ENCODE data around the gene RNU5B-1.
"Not testable (repeated sequence)": the region's sequence is repeated elsewhere in the genome, so short reads cannot be mapped to it uniquely, and the experiment has no call there.

Gene RNU5B-1

DNA sequence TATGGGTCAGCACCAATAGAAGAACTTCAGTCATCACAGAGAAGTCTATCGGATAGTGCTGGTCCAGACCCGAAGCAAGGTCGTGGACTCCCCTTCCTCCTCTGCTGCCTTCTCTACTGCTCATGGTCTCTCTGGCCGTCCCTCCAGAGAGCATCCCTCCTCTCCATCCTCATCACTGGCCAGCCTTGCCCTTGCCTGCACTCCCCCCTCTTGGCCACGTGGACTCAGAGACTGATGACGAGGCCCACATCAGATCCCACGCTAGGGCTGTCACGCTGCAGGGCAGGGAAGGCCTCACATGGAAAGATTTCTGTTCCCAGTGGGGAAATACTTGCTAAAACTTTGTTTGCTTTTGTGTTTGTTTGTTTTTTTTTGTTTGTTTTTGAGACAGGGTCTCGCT is 38.0 kb downstream of the RNU5B-1 start:
- DNase-seq (ENCODE audit: low read depth in 1 of 2, low spot score in 1 of 2) = no peak

DNA sequence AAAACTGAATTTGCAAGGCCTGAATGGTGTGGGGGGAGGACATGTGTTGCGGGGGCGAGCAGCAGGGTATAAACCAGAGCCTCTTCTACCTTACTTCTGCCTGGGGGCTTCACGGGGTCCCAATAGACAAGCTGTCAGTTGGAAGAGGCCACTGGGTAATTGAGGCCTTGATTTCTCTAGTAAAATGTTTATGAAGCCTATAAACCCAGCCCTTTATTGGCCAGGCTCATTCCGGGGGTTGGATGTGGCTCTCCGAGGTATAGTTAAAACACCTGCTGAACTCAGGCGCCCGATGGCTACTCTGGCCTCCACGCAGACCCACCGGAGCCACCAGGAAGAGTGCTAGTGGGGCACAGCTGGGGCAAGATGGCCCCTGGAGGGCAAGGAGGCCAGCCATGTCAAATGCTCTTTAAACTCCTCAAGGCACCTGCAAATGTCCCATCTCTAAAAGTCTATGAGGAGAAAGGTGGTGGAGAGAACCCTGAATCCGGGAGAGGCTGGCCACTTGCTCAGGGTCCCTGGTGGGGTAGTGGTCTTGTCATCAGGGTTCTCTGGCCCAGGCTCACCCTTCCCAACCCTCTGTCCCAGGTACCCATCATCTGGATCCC is 39.0 kb downstream of the RNU5B-1 start:
- no peak for DNase-seq (ENCODE audit: low read depth in 1 of 2, low spot score in 1 of 2)

DNA sequence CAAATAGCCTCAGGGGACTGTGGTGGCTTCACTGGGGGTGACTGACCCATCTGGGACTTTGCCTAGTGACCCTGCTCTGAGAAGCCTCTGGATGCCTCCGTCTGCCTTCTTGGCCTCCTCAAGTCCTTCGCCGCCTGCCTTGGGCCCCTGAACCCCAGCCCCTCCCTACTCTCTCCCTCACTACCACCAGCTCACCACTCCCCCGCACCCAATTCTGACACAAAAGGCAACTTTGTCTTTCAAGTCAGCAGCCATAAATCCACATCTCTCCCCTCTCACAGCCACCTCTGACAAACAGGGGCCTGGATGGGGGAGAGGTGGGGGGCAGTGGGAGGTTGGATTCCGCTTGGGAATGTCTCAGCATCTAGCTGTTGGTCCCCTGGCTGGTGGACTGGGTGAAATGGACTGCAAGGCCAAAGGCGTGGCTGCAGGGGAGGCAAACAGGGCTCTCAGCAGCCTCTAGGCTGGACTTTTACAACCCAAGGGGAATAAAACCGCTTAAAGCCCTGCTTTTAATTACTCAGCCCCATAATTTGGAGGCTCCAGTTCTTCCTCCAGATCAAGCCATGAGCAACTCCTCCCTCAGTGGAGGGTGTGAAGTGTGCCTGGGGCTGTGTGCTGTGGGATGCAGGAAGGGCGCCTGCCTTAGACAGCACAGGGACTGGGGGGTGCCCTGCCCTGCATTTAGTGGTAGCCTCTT is 39.9 kb downstream of the RNU5B-1 start:
- no peak for DNase-seq (ENCODE audit: low read depth in 1 of 2, low spot score in 1 of 2)

- DNase-seq (ENCODE audit: low read depth in 1 of 2, low spot score in 1 of 2) = no peak
Measured at GRCh38 chr15:65344914-65345275, 40.4 kb downstream of the RNU5B-1 start.

DNA sequence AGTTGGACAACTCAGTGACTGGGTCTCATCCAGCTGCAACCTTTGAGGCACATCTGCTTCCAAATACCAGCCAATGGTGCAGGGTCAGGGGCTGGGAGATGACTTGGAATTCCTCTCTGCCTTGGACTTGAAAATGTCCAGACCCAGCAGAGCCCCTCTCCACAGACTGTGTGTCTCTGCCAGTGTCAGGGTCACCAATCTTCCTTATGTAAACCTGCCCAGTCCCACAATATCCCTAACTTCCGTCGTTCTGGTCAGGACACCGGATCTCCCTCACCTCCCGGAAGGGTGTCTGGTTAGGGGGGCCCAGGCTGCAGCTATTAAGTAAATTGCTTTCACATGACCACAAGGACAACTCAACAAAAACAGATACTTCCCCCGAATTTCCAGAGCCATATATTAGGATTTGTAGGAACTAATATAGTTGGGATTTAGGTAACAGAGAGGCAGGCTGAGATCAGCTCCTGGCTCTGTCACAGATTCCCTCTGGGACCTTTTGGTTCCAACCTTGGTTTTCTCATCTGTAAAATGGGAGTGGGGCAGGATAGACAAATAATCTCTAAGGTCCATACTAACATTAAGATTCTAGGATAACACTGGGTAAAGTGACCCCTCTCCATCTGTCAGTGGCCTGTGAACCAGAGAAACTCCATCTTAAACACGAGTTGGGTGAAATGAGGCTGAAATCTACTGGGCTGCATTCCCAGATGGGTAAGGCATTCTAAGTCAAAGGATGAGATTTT is 42.5 kb downstream of the RNU5B-1 start:
- no peak for DNase-seq (ENCODE audit: low read depth in 1 of 2, low spot score in 1 of 2)

- DNase-seq (ENCODE audit: low read depth in 1 of 2, low spot score in 1 of 2) = not testable (repeated sequence)
Measured at GRCh38 chr15:65347756-65348155, 43.3 kb downstream of the RNU5B-1 start.

DNA sequence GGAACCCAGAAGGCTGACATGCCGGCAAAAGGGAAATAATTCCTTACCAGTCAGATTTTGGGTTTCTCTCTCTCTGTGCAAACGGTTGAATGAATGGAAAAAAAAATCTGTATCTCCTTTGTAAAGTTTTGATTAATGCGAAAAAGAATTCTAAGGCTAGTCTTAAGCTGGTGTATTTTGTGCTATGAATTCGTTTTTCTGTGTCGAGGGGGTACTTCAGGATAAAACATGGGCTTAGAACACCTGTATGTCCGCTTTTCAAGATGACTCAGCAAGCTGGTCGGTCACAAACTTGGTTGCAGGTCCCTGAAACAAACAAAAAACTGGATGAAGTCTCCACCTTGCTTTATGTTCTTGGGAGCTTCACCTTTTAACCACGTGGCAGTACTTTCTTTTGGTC is 44.9 kb downstream of the RNU5B-1 start:
- DNase-seq (ENCODE audit: low read depth in 1 of 2, low spot score in 1 of 2) = no peak

DNA sequence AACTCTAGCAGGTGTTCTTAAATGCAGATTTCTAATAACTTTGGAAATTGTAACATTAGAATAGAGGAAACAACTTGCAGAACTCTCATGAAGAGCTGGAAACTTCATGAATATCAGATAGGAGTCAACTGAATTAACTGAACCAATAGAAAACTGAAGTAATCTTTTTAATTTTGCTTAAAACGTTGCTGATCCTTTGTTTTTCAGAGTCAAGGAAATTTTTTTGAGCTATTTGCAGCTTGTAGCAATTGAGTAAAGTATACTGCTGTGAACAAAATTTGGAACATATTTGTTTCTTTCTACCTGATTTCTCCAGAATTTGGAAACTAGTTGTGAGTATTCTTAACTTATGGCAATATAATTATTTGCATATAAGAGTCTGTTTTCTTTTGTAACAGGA is 47.5 kb downstream of the RNU5B-1 start:
- DNase-seq (ENCODE audit: low read depth in 1 of 2, low spot score in 1 of 2) = not testable (repeated sequence)

All from activated T-helper 1 cell treated with anti-CD3 and anti-CD28 coated beads, Interleukin-2, amount 50 U/mL, for 16 hours (primary cell).